ENCODE data around the gene SMTN.
A peak's percentile ranks its signal among the peaks of the same experiment; 100 is the strongest.

SMTN gene

DNA sequence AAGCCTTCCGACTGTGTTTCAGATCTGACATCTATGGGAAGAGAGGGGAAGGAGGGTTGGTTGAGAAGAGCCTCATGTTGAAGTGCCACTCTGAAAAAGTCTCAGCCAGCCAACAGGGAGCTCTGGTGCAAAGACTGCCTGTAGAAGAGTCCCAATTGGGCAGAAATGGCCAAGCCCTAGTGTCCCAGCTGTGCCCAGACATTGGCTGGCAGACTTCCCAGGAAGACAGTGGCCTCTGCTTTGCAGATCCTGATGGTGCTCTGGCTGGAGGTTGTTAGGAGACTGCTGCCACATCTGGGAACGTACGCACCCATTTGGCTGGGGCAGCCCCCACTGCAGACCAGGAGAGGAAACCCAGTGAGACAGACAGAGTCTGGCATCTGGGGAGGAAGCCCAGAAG lies 62.4 kb downstream of the SMTN start:
- H3K27ac ChIP-seq (ENCODE audit: low read length), result no peak overlapping the region
- no peak for TF ChIP-seq EZH2 (optimal IDR thresholded peaks at IDR 0.05; ENCODE audit: low read depth, low read length)

DNA sequence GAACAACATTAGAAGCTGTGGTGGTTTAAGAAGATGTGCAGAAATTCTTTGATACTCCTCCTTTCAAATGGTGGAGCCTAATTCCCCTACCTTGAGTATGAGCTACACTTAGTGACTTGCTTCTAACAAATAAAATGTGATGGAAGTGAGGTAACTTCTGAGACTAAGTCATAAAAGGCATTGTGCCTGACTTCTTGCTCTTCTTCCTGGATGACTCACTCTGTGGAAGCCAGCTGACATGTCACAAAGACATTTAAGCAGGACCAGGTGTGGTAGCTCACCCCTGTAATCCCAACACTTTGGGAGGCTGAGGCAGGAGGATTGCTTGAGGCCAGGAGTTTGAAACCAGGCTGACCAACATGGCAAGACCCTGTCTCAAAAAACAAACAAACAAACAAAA lies 63.1 kb downstream of the SMTN start:
- Histone ChIP-seq H3K27ac (ENCODE audit: low read length) (no peak overlapping the region), H3K9ac (ENCODE audit: low read length) (no peak overlapping the region)
- no peak for TF ChIP-seq EZH2 (optimal IDR thresholded peaks at IDR 0.05; ENCODE audit: low read depth, low read length)
- no peak for TF ChIP-seq EZH2phosphoT487 (IDR thresholded peaks at IDR 0.05; ENCODE audit: low read length)
- TF ChIP-seq, protein P1, sequence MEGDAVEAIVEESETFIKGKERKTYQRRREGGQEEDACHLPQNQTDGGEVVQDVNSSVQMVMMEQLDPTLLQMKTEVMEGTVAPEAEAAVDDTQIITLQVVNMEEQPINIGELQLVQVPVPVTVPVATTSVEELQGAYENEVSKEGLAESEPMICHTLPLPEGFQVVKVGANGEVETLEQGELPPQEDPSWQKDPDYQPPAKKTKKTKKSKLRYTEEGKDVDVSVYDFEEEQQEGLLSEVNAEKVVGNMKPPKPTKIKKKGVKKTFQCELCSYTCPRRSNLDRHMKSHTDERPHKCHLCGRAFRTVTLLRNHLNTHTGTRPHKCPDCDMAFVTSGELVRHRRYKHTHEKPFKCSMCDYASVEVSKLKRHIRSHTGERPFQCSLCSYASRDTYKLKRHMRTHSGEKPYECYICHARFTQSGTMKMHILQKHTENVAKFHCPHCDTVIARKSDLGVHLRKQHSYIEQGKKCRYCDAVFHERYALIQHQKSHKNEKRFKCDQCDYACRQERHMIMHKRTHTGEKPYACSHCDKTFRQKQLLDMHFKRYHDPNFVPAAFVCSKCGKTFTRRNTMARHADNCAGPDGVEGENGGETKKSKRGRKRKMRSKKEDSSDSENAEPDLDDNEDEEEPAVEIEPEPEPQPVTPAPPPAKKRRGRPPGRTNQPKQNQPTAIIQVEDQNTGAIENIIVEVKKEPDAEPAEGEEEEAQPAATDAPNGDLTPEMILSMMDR (IDR thresholded peaks at IDR 0.05; ENCODE audit: low read length), result no peak

More for the DNA sequence above, 62.4 kb downstream of the SMTN start:
- no peaks in the 10 kb centered on the region for H3K36me3 ChIP-seq (replicated peaks; ENCODE audit: insufficient read depth, low read length)
- H3K4me2 ChIP-seq (ENCODE audit: low read depth, low read length), result no peak overlapping the region
- H3K9me2 ChIP-seq (replicated peaks; ENCODE audit: insufficient read depth, low read length), result no peaks in the 10 kb centered on the region
- no peaks in the 10 kb centered on the region for H3K79me2 ChIP-seq (ENCODE audit: low read length)
- no peaks in the 10 kb centered on the region for H4K20me1 ChIP-seq (ENCODE audit: insufficient read depth, low read length)
- no peak for DNase-seq
- no peak overlapping the region for H3K9ac ChIP-seq (ENCODE audit: low read length)
- H3K4me3 ChIP-seq (ENCODE audit: low read length), result no peak overlapping the region
- H3K4me1 ChIP-seq (ENCODE audit: low read length), result no peaks in the 10 kb centered on the region
- H2AFZ ChIP-seq (ENCODE audit: low read length), result no peak overlapping the region
- peaks cover 8% of the 10 kb centered on the region; the same call in 1 of the 2 replicates for H3K27me3 ChIP-seq (replicated peaks; ENCODE audit: insufficient read depth, low read length)
- H3K9me3 ChIP-seq (replicated peaks; ENCODE audit: insufficient read depth, low read length), result no peaks in the 10 kb centered on the region
- no peaks in the 10 kb centered on the region for H3F3A ChIP-seq (ENCODE audit: insufficient read depth, low read length)

DNA sequence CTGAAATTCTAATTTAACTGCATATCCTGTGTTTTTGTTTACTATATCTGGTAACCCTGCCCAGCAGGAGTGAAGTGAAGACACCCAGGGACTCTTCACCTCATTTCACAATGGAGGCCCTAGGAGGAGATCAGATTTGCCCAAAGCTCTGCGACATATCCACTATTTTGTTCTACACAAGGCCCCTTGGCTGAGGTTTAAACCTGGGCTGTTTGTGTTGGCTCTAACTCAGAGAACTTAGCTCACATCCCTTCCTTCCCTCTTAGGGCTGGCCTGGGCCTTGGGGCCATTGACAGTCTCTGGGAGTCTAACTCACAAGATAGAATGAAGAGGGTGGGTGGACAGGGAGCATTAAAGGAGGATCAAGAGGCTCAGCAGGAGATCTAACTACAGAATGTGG lies 67.4 kb downstream of the SMTN start:
- Histone ChIP-seq H3K27ac (ENCODE audit: low read length) (no peak overlapping the region), H3F3A (ENCODE audit: insufficient read depth, low read length) (no peaks in the 10 kb centered on the region), H3K9me2 (replicated peaks; ENCODE audit: insufficient read depth, low read length) (no peaks in the 10 kb centered on the region), H3K4me2 (ENCODE audit: low read depth, low read length) (no peak overlapping the region), H3K36me3 (replicated peaks; ENCODE audit: insufficient read depth, low read length) (no peaks in the 10 kb centered on the region), H3K4me1 (ENCODE audit: low read length) (no peaks in the 10 kb centered on the region), H3K9me3 (replicated peaks; ENCODE audit: insufficient read depth, low read length) (no peaks in the 10 kb centered on the region), H3K4me3 (ENCODE audit: low read length) (no peak overlapping the region), H3K79me2 (ENCODE audit: low read length) (no peaks in the 10 kb centered on the region), H4K20me1 (ENCODE audit: insufficient read depth, low read length) (no peaks in the 10 kb centered on the region), H3K27me3 (replicated peaks; ENCODE audit: insufficient read depth, low read length) (no peaks in the 10 kb centered on the region), H3K9ac (ENCODE audit: low read length) (no peak overlapping the region), H2AFZ (ENCODE audit: low read length) (no peak overlapping the region)
- no peak for DNase-seq
- TF ChIP-seq EZH2phosphoT487 (IDR thresholded peaks at IDR 0.05; ENCODE audit: low read length) (no peak), EZH2 (optimal IDR thresholded peaks at IDR 0.05; ENCODE audit: low read depth, low read length) (no peak)
- TF ChIP-seq, protein P1 (IDR thresholded peaks at IDR 0.05; ENCODE audit: low read length), result no peak

More for the DNA sequence above, 63.1 kb downstream of the SMTN start:
- H3K4me1 ChIP-seq (ENCODE audit: low read length), result no peaks in the 10 kb centered on the region
- H3F3A ChIP-seq (ENCODE audit: insufficient read depth, low read length), result no peaks in the 10 kb centered on the region
- H2AFZ ChIP-seq (ENCODE audit: low read length), result no peak overlapping the region
- no peak overlapping the region for H3K4me3 ChIP-seq (ENCODE audit: low read length)
- DNase-seq, result no peak
- no peaks in the 10 kb centered on the region for H4K20me1 ChIP-seq (ENCODE audit: insufficient read depth, low read length)
- H3K79me2 ChIP-seq (ENCODE audit: low read length), result no peaks in the 10 kb centered on the region
- no peak overlapping the region for H3K4me2 ChIP-seq (ENCODE audit: low read depth, low read length)
- H3K9me2 ChIP-seq (replicated peaks; ENCODE audit: insufficient read depth, low read length), result no peaks in the 10 kb centered on the region
- no peaks in the 10 kb centered on the region for H3K36me3 ChIP-seq (replicated peaks; ENCODE audit: insufficient read depth, low read length)
- peaks cover 7% of the 10 kb centered on the region; the same call in 1 of the 2 replicates for H3K27me3 ChIP-seq (replicated peaks; ENCODE audit: insufficient read depth, low read length)
- no peaks in the 10 kb centered on the region for H3K9me3 ChIP-seq (replicated peaks; ENCODE audit: insufficient read depth, low read length)

DNA sequence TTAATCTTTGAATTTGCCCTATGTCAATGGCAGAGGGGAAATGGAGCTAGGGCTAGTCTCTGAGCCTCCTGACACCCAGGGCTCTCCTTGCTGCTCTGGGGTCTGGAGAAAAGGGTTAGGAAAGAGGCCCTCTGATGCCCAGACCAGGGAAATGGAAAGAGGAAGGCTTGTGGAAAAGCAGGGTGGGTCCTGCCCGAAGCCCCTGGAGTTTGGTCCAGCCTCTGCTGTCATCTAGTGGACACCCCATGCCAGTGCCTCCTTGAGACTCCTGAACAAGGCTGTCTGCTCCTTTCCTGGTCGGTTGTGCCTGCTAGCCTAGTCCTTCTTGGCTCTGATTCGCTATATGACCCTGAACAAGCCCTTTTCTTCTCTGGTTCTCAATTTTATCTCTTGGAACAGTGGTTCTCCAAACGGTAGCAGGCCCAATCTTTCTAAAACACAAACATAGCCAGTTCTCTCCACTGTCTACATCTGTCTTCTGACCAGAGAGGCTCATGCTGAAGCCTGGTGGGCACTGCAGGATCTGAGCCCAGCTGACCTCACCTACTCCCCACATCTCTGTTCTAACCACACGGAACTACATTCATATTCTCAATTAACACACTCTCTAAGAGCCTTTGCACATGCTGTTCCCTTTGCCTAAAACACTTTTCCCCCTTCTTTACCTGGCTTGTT lies 68.0 kb downstream of the SMTN start:
- Histone ChIP-seq H2AFZ (ENCODE audit: low read length) (no peak overlapping the region), H3F3A (ENCODE audit: insufficient read depth, low read length) (no peaks in the 10 kb centered on the region), H3K9me3 (replicated peaks; ENCODE audit: insufficient read depth, low read length) (no peaks in the 10 kb centered on the region), H3K9me2 (replicated peaks; ENCODE audit: insufficient read depth, low read length) (no peaks in the 10 kb centered on the region), H3K9ac (ENCODE audit: low read length) (no peak overlapping the region), H3K27ac (ENCODE audit: low read length) (no peak overlapping the region), H4K20me1 (ENCODE audit: insufficient read depth, low read length) (no peaks in the 10 kb centered on the region), H3K4me1 (ENCODE audit: low read length) (no peaks in the 10 kb centered on the region), H3K4me2 (ENCODE audit: low read depth, low read length) (no peak overlapping the region), H3K27me3 (replicated peaks; ENCODE audit: insufficient read depth, low read length) (no peaks in the 10 kb centered on the region), H3K4me3 (ENCODE audit: low read length) (no peak overlapping the region), H3K79me2 (ENCODE audit: low read length) (no peaks in the 10 kb centered on the region), H3K36me3 (replicated peaks; ENCODE audit: insufficient read depth, low read length) (no peaks in the 10 kb centered on the region)
- DNase-seq, result peak; percentile 32
- TF ChIP-seq EZH2 (optimal IDR thresholded peaks at IDR 0.05; ENCODE audit: low read depth, low read length), result no peak
- TF ChIP-seq, protein P1 (IDR thresholded peaks at IDR 0.05; ENCODE audit: low read length), result peak; percentile 84

Measured in MM.1S (cell line).